Skin epidermis (tissue), 12 donors: ENCODE results near the gene CA10.

Experiments
- H3K27ac ChIP-seq, 21 experiments: fragments of 200-600 bp; sonication (generic) in 11 of 21; one replicate each; pipeline ENCODE4 v1.5.0; 2020; ENCODE audit warnings: mild to moderate bottlenecking in 3 of 21, inconsistent platforms in 2 of 21, moderate library complexity in 2 of 21
- H3K4me3 ChIP-seq, 7 experiments: fragments of 200-600 bp; sonication (generic) in 2 of 7; one replicate each; pipeline ENCODE4 v1.5.0; 2020; ENCODE audit warnings: inconsistent platforms in 2 of 7, mild to moderate bottlenecking in 2 of 7, moderate library complexity in 1 of 7

Gene CA10

DNA sequence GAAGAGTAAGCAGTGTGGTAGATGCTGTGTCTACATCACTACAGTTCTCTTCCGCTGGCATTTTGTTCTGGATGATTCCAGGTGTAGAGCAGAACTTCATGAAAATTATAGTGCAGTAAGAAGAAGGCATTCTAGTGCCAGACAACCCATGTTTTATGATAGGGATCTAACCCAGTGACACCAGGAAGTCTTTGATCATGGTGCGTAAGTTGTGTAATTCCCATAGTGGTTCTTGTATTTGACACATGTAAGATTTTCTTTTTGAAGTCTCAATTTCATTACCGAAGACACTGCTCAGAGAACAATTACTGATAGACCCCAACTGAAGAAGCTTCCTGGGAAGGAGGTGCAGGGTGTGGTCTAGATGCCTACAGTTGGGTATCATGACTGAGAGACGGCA, 356.9 kb downstream of the CA10 start:
- Histone ChIP-seq H3K4me3 (no peak overlapping the region), H3K27ac (no peak overlapping the region)

GRCh38 chr17:51799981-51800380, 358.5 kb downstream of the CA10 start:
- H3K4me3 ChIP-seq, result no peak overlapping the region
- H3K27ac ChIP-seq, result no peak overlapping the region

DNA sequence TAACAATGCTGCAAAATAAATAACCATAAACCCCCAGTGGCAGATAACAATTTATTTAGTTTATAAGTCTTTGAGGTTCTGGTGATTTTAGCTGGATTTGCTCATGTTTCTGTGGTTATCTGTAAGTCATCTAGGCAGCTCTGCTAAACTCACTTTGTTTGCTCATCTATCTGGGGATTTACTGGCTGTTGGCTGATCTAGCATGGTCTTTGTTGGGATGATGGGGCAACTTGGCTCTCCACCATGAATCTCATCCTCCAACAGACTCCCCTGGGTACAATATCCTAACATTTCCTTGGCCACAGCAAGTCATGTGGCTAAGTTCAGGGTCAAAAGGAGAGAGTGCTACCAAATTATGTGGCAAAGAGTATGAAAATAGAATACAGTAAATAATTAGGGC, 359.3 kb downstream of the CA10 start:
- no peak overlapping the region for H3K4me3 ChIP-seq
- H3K27ac ChIP-seq, result no peak overlapping the region

- no peak overlapping the region for H3K27ac ChIP-seq
- no peak overlapping the region for H3K4me3 ChIP-seq
These were observed 361.4 kb downstream of the CA10 start for GRCh38 chr17:51797150-51797549.

DNA sequence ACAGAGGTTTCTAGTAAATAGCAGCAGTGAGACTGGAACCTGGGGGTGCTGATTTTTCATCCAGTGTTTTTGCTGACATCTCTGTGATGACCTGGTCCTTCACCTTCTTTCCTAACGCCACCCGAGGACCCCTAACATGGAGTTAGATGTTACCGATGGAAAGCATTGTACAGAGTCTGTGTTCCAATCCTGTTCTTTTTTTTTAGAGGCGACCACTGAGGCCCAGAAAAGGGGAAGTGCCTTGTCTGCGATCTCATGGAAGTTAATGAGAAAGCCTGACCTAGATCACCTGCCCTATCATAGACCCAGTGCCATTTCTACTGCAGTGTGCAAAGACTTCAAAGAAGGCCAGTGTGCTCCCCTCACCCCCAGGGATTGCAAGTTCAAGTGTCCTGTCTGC, 362.5 kb downstream of the CA10 start:
- H3K4me3 ChIP-seq, result no peak overlapping the region
- H3K27ac ChIP-seq, result no peak overlapping the region

GRCh38 chr17:51795401-51795800, 363.1 kb downstream of the CA10 start:
- no peak overlapping the region for H3K27ac ChIP-seq
- H3K4me3 ChIP-seq, result no peak overlapping the region

DNA sequence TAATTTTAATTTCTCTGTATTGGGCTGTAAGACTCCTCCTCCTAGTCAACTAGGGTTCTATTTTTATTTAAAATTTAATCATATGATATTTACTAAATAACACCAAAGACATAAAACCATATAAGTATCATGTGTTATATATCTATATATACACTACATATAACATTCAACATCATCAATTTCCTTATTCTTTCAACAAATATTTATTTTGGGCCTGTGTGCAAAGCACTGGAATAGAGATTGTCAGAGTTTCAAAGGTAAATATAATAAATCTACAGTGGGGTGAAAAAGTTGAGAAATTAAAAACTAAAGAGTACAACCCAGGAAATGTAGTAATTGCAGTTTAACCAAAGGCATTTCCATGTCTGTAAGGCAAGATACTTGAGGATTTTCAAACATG, 364.0 kb downstream of the CA10 start:
- no peak overlapping the region for H3K27ac ChIP-seq

DNA sequence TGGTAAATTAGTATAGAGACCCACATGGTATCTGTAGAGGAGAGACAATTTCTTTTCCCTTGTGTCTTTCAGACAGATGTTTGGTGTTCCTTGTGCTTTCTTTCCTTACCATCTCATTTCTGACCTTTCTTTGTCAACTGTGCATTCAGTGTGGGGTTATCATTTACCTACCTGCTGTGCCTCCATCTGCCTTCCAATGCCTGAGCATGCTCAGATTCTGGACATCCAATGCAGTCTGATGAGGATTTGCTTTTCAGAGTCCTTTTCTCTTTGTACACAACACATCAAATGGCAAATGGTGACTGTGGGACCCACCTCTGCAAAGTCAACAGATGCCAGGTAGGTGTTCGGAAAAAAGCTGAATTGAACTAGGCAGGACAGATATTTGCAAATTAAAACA, 364.8 kb downstream of the CA10 start:
- no peak overlapping the region for H3K27ac ChIP-seq
- no peak overlapping the region for H3K4me3 ChIP-seq

More for the DNA sequence above, 364.0 kb downstream of the CA10 start:
- H3K4me3 ChIP-seq, result no peak overlapping the region

DNA sequence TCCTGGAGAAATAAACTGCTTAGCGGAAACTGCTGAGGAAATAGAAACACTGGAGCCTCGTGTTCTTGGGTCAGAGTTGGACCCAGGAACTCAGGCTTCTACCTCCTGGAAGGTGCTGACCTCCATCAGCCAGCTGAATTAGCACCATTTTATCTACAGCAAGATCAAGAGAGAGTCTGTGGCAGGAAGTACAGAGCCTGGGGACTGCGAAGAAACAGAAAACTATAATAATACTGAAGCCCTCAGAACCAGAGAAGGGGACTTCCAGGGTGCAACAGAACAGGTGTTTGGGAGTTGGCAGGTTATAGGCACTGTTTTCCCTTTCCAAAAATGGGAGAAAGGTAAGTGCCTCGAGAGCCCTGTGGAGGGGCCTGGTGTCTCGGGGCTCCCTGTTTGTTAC, 379.7 kb downstream of the CA10 start:
- Histone ChIP-seq H3K4me3 (no peak overlapping the region), H3K27ac (no peak overlapping the region)

DNA sequence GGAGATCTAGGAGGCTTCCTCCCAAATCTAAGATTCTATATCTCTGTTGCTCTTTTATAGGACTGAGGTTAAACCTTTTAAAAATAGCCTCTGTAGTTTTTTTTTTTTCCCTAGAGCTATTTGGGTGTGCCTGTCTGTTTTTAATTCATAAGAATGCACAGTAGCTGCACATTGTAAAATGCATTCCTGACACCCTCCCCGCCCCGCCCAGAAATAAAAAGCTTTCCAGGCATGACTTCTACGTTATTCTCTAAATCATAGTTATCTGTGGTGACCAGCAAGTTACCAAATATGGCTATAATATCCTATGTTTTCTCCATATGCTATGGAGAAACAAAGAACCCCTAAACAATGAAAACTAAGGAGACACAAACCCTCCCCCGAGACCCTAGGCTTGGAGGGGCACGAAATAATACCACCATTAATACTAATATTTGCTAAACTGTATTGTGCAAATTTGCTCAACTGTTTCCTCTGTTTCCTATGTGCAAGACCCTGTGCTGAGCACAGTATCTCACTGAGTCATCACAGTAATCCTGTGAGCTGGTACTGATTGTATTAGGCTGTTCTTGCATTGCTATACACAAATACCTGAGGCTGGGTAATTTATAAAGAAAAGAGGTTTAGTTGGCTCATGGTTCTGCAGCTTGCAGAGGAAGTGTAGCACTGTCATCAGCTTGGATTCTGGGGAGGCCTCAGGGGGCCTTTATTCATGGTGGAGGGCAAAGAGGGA, 388.3 kb downstream of the CA10 start:
- Histone ChIP-seq H3K27ac (no peak overlapping the region), H3K4me3 (no peak overlapping the region)

DNA sequence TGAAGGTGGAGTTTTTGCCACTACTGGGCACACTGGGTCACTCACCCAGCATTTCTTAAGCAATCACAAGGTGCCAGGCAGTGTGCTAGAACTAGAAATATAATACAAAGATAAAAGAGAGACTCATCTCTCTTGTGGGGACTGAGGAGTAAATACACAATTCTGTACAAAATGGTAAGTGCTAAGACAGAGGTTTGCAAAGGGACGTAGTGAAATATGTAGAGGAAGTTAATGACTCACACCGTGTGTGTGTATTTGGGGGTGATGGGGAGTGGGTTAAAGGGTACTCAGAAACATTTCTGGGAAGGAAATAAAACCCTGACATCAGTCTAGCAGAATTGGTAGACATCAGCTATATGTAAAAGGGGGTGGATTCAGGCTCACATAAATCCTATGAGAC, 389.3 kb downstream of the CA10 start:
- Histone ChIP-seq H3K4me3 (no peak overlapping the region), H3K27ac (no peak overlapping the region)

GRCh38 chr17:51768706-51769105, 389.8 kb downstream of the CA10 start:
- H3K27ac ChIP-seq, result no peak overlapping the region
- H3K4me3 ChIP-seq, result no peak overlapping the region

DNA sequence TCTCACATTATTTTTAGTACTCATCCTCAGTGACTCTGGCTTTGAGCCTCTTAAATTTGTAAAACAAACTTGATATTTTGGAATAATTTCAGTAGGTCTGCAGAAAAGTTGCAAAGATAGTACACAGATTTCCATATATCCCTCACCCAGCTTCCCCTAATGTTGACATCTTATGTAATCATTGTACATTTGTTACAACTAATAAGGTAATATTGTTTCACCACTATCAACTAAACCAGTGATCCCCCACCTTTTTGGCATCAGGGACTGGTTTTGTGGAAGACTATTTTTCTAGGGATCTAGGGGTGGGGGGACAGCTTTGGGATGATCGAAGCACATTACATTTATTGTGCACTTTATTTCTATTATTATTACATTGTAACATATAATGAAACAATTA, 391.2 kb downstream of the CA10 start:
- no peak overlapping the region for H3K4me3 ChIP-seq
- no peak overlapping the region for H3K27ac ChIP-seq

DNA sequence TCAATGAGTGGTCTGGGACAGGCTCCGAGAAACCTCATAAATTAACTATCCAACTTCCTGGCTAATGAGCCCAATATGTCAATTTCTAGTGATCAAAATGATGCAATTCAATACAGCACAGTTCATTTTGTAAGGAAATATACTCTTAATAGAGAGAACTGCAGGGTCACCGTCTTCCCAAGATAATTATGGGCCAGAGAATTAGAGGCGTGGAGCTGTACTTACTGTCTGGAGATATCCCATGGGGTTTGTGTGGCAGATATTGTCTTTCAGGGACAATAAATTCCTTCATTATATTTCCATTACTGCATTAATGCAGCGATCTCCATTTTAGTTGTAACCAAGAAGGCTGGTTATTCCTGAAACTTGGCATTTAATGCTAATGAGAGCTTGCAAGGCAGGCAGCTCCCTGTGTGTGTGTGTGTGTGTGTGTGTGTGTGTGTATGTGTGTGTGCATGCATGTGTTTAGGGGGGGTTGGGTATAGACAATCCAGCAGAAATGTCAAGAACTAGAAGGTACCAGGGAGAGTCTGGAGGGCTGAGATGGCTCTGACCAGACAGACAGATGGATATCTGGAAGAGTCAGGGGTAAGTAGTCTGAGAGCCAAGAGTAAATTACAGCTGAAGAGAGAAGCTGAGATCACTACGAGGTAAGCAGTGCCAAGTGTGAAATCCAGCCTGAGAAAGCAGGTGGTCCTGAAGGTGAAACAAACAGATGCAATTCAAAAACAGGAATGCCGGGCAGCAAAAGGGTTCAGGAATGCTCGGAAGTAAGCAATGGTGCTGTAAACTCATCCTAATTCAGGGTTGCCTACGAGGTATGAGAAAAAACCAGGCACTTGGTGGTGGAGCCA, 393.0 kb downstream of the CA10 start:
- H3K4me3 ChIP-seq, result no peak overlapping the region
- H3K27ac ChIP-seq, result no peak overlapping the region

DNA sequence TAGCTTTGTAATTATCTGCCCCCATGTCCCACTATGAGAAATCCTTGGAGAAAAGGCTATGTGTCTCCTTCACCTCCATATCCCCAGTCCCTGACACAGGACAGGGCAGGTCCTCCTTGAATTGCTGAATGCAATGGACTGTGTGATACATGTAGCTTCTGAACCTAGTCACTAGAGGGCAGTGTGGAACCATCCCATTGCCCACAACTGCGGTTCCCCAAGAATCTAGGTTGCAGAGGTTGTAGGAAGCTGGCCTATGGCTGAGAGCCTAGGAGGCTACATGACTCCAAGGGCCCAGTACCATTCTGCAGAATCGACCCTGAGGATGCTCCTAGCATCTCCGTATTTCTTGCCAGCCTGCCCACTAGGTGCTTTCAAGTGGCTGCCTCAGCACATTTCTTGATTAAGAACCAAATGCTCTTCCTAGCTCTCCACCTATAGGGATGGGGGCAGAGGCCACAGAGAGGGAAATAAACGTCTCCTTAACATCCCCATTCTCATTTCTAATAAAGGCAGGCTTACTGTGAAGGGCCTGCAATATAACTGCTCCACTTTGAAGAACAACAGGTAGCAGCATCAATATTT, 394.0 kb downstream of the CA10 start:
- no peak overlapping the region for H3K27ac ChIP-seq
- H3K4me3 ChIP-seq, result no peak overlapping the region

- H3K27ac ChIP-seq, result no peak overlapping the region
- H3K4me3 ChIP-seq, result no peak overlapping the region
These were observed 395.5 kb downstream of the CA10 start for GRCh38 chr17:51763058-51763457.

- no peak overlapping the region for H3K27ac ChIP-seq
- no peak overlapping the region for H3K4me3 ChIP-seq
These were observed 397.4 kb downstream of the CA10 start for GRCh38 chr17:51761105-51761504.

GRCh38 chr17:51759260-51759659, 399.3 kb downstream of the CA10 start:
- Histone ChIP-seq H3K4me3 (no peak overlapping the region), H3K27ac (no peak overlapping the region)

DNA sequence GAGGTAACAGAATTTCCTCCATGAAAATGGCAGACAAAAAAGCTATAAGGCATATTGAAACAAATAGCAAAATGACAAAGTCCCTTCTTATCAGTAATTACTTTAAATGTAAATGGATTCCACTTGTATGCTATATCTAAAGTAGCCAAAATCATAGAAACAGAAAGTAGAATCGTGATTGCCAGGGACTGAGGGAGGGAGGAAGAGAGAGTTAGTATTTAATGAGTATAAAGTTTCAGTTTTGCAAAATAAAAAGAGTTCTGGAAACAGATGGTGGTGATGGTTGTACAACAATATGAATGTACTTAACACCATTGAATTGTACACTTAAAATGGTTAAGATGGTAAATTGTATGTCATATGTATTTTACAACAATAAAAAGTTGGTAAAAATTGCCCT, 407.4 kb downstream of the CA10 start:
- Histone ChIP-seq H3K27ac (no peak overlapping the region), H3K4me3 (no peak overlapping the region)

DNA sequence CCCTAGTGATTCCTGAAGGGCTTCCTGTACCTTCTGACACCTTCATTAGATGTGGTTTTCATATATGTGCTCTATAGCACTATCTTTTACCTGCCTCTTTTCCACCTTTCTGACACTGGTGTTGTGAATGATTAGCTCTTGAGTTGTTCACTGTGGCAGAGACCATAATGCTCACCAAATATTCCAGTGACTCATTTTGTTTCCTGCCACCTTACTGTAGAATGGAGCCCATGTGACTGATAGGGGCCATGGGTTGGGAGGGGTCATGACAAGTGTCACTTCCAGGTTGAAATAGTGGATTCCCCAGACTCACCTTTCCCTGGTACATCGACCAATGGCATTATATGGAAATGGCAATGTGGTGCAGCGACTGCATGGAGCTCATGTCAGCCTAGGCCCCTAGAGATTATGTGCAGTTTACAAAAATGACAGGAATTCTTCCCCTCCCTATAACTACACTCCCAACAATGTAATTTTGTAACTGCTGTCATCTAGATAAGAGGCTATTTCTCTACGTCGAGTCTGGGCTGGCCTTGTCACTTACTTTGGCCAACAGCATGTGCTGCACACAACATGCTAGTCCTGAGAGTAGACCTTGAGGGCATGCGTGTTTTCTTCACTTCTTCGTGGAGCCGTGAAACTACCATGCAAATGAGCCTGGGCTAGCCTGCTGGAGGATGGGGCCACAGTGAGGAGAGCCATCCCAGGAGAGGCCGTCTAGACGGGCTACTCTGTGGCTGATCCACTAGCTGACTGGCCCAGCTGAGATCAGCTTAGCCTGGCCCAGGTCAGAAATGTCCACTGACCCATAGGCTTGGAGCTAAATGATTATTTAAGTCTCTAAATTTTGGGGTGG, 409.5 kb downstream of the CA10 start:
- no peak overlapping the region for H3K4me3 ChIP-seq
- no peak overlapping the region for H3K27ac ChIP-seq
